SU-DHL-6 (cell line): ENCODE data around the gene KDM7A.

ENCODE experiments used
- H2AFZ ChIP-seq: fragments of 200-600 bp; sonication (generic); 2 replicates; pipeline ENCODE4 v1.6.1; 2014; ENCODE audit warnings: low read depth, mild to moderate bottlenecking, moderate library complexity, mixed read lengths, antibody characterized with exemption, low read length; ENCODE audit not compliant: severe bottlenecking
- H3F3A ChIP-seq: fragments of 200-600 bp; shearing (Covaris generic); 2 replicates; pipeline ENCODE4 v1.6.0; 2016; ENCODE audit warnings: antibody characterized with exemption, mild to moderate bottlenecking; ENCODE audit not compliant: insufficient read depth
- H3K27ac ChIP-seq: fragments of 200-600 bp; sonication (generic); 2 replicates; pipeline ENCODE4 v1.5.1; 2016; ENCODE audit warnings: low read depth, mild to moderate bottlenecking, low read length, moderate library complexity, mixed read lengths
- H3K27me3 ChIP-seq: fragments of 200-600 bp; sonication (generic), shearing (Covaris generic); 2 replicates; pipeline ENCODE4 v1.6.0; 2014; ENCODE audit warnings: mild to moderate bottlenecking, low read length
- H3K36me3 ChIP-seq: fragments of 200-600 bp; sonication (generic); 2 replicates; pipeline ENCODE4 v1.6.1; 2014; ENCODE audit warnings: mild to moderate bottlenecking, low read length, mixed read lengths
- H3K4me2 ChIP-seq: fragments of 300-600, 200-600 bp; shearing (Covaris generic), sonication (generic); 2 replicates; pipeline ENCODE4 v1.6.0; 2014; ENCODE audit warnings: low read length, low read depth, mild to moderate bottlenecking; ENCODE audit not compliant: poor library complexity, severe bottlenecking
- H3K4me3 ChIP-seq: fragments of 200-600 bp; sonication (generic); 2 replicates; pipeline ENCODE4 v1.5.1; 2014; ENCODE audit warnings: antibody characterized with exemption, low read length, mild to moderate bottlenecking, mixed read lengths; ENCODE audit not compliant: insufficient read depth, poor library complexity, severe bottlenecking
- H3K79me2 ChIP-seq: fragments of 200-600 bp; sonication (generic); 2 replicates; pipeline ENCODE4 v1.6.1; 2014; ENCODE audit warnings: mild to moderate bottlenecking, low read length, moderate library complexity; ENCODE audit not compliant: insufficient read depth
- H3K9ac ChIP-seq: fragments of 200-600 bp; sonication (generic); 2 replicates; pipeline ENCODE4 v1.7.0; 2014; ENCODE audit warnings: mild to moderate bottlenecking, low read length
- H3K9me2 ChIP-seq: fragments of 200-600 bp; sonication (generic); replicated peaks from 2 replicates; pipeline ENCODE4 v1.6.1; 2014; ENCODE audit warnings: low read length; ENCODE audit not compliant: insufficient read depth
- H3K9me3 ChIP-seq: fragments of 200-600 bp; sonication (generic); 2 replicates; pipeline ENCODE4 v1.6.1; 2014; ENCODE audit warnings: low read length, mixed read lengths; ENCODE audit not compliant: insufficient read depth
- H4K20me1 ChIP-seq: fragments of 200-600 bp; sonication (generic); 2 replicates; pipeline ENCODE4 v1.6.1; 2014; ENCODE audit warnings: low read depth, mild to moderate bottlenecking, antibody characterized with exemption, low read length, moderate library complexity, mixed read lengths
- CTCF ChIP-seq: fragments of 200-600 bp; sonication (generic); IDR thresholded peaks from one replicate; pipeline ENCODE4 v1.5.1; 2017; ENCODE audit warnings: antibody characterized with exemption, mild to moderate bottlenecking, low read length, moderate library complexity; ENCODE audit not compliant: insufficient read depth, poor library complexity, severe bottlenecking
- EZH2phosphoT487 ChIP-seq: fragments of 200-600 bp; sonication (generic), shearing (Covaris generic); conservative IDR thresholded peaks from 2 replicates; pipeline ENCODE4 v1.6.1; 2018; ENCODE audit warnings: mild to moderate bottlenecking, antibody characterized with exemption, low read length, moderate library complexity, mixed read lengths

Gene KDM7A

GRCh38 chr7:140217750-140218501 is 41.1 kb upstream of the KDM7A start:
- Histone ChIP-seq H3F3A (no peaks in the 10 kb centered on the region), H3K27me3 (no peaks in the 10 kb centered on the region), H4K20me1 (no peaks in the 10 kb centered on the region), H3K36me3 (no peaks in the 10 kb centered on the region), H3K79me2 (no peaks in the 10 kb centered on the region), H3K9me3 (no peaks in the 10 kb centered on the region), H3K4me3 (no peak overlapping the region), H3K4me2 (no peak overlapping the region), H2AFZ (no peak overlapping the region), H3K9me2 (no peaks in the 10 kb centered on the region), H3K9ac (no peak overlapping the region), H3K27ac (no peak overlapping the region)
- TF ChIP-seq EZH2phosphoT487 (no peak), CTCF (no peak)

GRCh38 chr7:140215281-140215680 is 38.5 kb upstream of the KDM7A start:
- Histone ChIP-seq H2AFZ (no peak overlapping the region), H3K4me2 (no peak overlapping the region), H3F3A (no peaks in the 10 kb centered on the region), H4K20me1 (no peaks in the 10 kb centered on the region), H3K9ac (no peak overlapping the region), H3K27me3 (no peaks in the 10 kb centered on the region), H3K9me2 (no peaks in the 10 kb centered on the region), H3K9me3 (no peaks in the 10 kb centered on the region), H3K4me3 (no peak overlapping the region), H3K79me2 (no peaks in the 10 kb centered on the region), H3K27ac (no peak overlapping the region), H3K36me3 (no peaks in the 10 kb centered on the region)
- TF ChIP-seq EZH2phosphoT487 (no peak), CTCF (no peak)

- no peaks in the 10 kb centered on the region for H3K27me3 ChIP-seq
- H3K79me2 ChIP-seq: no peaks in the 10 kb centered on the region
- no peaks in the 10 kb centered on the region for H3K9me3 ChIP-seq
- H4K20me1 ChIP-seq: no peaks in the 10 kb centered on the region
- no peak overlapping the region for H3K4me2 ChIP-seq
- no peaks in the 10 kb centered on the region for H3F3A ChIP-seq
- no peaks in the 10 kb centered on the region for H3K9me2 ChIP-seq
- no peaks in the 10 kb centered on the region for H3K36me3 ChIP-seq
- no peak overlapping the region for H3K9ac ChIP-seq
- no peak overlapping the region for H3K27ac ChIP-seq
- H2AFZ ChIP-seq: no peak overlapping the region
- TF ChIP-seq EZH2phosphoT487 (no peak), CTCF (no peak)
- H3K4me3 ChIP-seq: no peak overlapping the region
Observed at GRCh38 chr7:140214075-140214684, 37.4 kb upstream of the KDM7A start.
